ENCODE measurements around the gene TBPL2. TPM values are rescaled to one million over a fixed set of nuclear protein-coding genes. Genes with fewer than 3 reads are reported as not detected.

Gene TBPL2
- total and polyA plus RNA-seq, 4 donors, result not detected

DNA sequence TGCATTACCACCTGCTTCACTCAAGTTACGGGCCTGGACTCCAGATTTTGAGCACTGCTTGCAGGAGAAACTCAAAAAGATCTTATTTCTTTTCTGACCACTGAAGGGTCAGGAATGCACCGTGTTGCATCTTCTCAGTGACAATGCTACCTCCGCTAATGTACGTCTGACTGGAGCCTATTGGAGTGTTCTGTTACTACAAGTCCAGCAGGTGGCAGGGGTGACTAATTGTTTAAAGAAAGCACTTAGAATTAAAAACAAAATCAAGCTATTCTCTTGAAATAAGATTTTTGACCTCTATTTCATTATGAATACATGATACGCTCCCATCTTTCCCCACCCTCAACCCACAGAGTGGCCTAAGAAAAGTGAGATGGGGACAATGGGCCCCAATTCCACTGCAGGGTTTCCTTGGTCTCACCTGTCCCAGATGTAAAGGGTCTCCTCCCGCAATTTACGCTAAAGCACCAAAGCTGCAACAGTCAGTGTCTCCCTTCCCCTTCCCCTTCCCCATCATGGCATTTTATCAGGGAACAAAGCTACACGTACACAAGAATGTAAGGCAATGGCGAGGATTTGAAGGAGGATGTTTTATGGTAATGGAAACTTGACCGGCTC, 2.2 kb downstream of the TBPL2 start:
- no peaks in the 10 kb centered on the region for H3K4me1 ChIP-seq (ENCODE audit: control insufficient read depth in 4 of 4, insufficient read depth in 4 of 4, low read length in 3 of 4)
- H3K27me3 ChIP-seq (ENCODE audit: control insufficient read depth in 4 of 4, insufficient read depth in 4 of 4, low read length in 3 of 4), result no peaks in the 10 kb centered on the region
- no peak overlapping the region for H3K9ac ChIP-seq (ENCODE audit: low read depth in 1 of 2, low read length in 2 of 2)
- no peak overlapping the region for H3K27ac ChIP-seq (ENCODE audit: low read depth in 1 of 2, low read length in 2 of 2)
- 54% methylated on average over 10 of the region's 10 CpGs for WGBS
- TF ChIP-seq, protein P1, sequence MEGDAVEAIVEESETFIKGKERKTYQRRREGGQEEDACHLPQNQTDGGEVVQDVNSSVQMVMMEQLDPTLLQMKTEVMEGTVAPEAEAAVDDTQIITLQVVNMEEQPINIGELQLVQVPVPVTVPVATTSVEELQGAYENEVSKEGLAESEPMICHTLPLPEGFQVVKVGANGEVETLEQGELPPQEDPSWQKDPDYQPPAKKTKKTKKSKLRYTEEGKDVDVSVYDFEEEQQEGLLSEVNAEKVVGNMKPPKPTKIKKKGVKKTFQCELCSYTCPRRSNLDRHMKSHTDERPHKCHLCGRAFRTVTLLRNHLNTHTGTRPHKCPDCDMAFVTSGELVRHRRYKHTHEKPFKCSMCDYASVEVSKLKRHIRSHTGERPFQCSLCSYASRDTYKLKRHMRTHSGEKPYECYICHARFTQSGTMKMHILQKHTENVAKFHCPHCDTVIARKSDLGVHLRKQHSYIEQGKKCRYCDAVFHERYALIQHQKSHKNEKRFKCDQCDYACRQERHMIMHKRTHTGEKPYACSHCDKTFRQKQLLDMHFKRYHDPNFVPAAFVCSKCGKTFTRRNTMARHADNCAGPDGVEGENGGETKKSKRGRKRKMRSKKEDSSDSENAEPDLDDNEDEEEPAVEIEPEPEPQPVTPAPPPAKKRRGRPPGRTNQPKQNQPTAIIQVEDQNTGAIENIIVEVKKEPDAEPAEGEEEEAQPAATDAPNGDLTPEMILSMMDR (IDR thresholded peaks at IDR 0.05; ENCODE audit: low read depth, low read length, missing input control), result peak; percentile 42
- no peak for TF ChIP-seq JUND (IDR thresholded peaks at IDR 0.05)
- TF ChIP-seq RAD21 (IDR thresholded peaks at IDR 0.05), result peak; percentile 67 to 69
- peaks cover 0 to 4% (median 0%) of the 10 kb centered on the region in 4 donors for H3K9me3 ChIP-seq (ENCODE audit: control insufficient read depth in 4 of 4, low read length in 3 of 4)
- H3K4me3 ChIP-seq (ENCODE audit: low read depth in 1 of 3, low read length in 3 of 3), result no peak overlapping the region
- no peak for DNase-seq (ENCODE audit: low spot score)
- no peaks in the 10 kb centered on the region for H3K36me3 ChIP-seq (ENCODE audit: control insufficient read depth in 4 of 4, insufficient read depth in 3 of 4, low read depth in 1 of 4, low read length in 3 of 4)

DNA sequence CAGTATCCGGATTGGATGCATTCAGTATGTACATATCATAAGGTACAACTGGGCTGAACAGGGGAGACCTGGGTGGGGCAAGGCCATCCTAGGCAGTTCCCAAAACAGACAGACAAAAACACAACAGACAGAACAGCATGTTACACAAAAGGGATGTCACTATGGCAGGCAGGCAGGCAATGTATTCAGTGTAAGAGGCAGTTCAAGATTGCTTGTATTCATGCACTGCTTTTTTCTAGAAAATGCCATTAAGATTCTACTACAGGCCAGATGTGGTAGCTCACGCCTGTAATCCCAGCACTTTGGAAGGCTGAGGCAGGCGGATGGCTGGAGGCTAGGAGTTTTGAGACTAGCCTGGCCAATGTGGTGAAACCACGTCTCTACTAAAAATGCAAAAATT, 3.5 kb downstream of the TBPL2 start:
- no peak overlapping the region for H3K9ac ChIP-seq (ENCODE audit: low read depth in 1 of 2, low read length in 2 of 2)
- TF ChIP-seq JUND (IDR thresholded peaks at IDR 0.05), result no peak
- H3K4me3 ChIP-seq (ENCODE audit: low read depth in 1 of 3, low read length in 3 of 3), result no peak overlapping the region
- H3K27ac ChIP-seq (ENCODE audit: low read depth in 1 of 2, low read length in 2 of 2), result no peak overlapping the region
- no peaks in the 10 kb centered on the region for H3K27me3 ChIP-seq (ENCODE audit: control insufficient read depth in 4 of 4, insufficient read depth in 4 of 4, low read length in 3 of 4)
- no peaks in the 10 kb centered on the region for H3K4me1 ChIP-seq (ENCODE audit: control insufficient read depth in 4 of 4, insufficient read depth in 4 of 4, low read length in 3 of 4)
- H3K36me3 ChIP-seq (ENCODE audit: control insufficient read depth in 4 of 4, insufficient read depth in 3 of 4, low read depth in 1 of 4, low read length in 3 of 4), result no peaks in the 10 kb centered on the region
- 89% methylated on average over 4 of the region's 4 CpGs for WGBS
- peaks cover 0 to 4% (median 0%) of the 10 kb centered on the region in 4 donors for H3K9me3 ChIP-seq (ENCODE audit: control insufficient read depth in 4 of 4, low read length in 3 of 4)
- no peak for DNase-seq (ENCODE audit: low spot score)

DNA sequence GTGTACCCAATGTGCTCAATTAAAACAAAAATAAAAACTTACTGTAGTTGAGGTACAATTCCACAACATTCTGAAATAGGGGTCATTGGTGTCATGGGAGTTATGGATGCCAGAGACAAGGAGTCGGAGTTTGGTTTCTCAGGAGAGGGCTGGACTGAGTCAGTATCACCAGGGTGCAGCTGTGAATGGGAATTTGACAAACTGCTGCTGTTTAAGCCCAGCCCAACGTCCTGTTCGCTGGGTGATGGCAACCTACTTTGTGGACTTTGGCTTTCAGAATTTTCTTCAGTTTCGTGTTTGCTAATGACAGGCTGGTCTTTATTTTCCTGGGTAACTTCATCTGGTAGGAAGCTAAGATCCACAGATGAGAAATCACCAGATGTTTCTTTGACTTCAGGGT, 3.9 kb downstream of the TBPL2 start:
- Histone ChIP-seq H3K4me1 (ENCODE audit: control insufficient read depth in 4 of 4, insufficient read depth in 4 of 4, low read length in 3 of 4) (no peaks in the 10 kb centered on the region), H3K4me3 (ENCODE audit: low read depth in 1 of 3, low read length in 3 of 3) (no peak overlapping the region), H3K36me3 (ENCODE audit: control insufficient read depth in 4 of 4, insufficient read depth in 3 of 4, low read depth in 1 of 4, low read length in 3 of 4) (no peaks in the 10 kb centered on the region), H3K9ac (ENCODE audit: low read depth in 1 of 2, low read length in 2 of 2) (no peak overlapping the region), H3K27ac (ENCODE audit: low read depth in 1 of 2, low read length in 2 of 2) (no peak overlapping the region), H3K9me3 (ENCODE audit: control insufficient read depth in 4 of 4, low read length in 3 of 4) (peaks cover 0 to 4% (median 0%) of the 10 kb centered on the region in 4 donors), H3K27me3 (ENCODE audit: control insufficient read depth in 4 of 4, insufficient read depth in 4 of 4, low read length in 3 of 4) (no peaks in the 10 kb centered on the region)
- TF ChIP-seq SP1 (IDR thresholded peaks at IDR 0.05) (no peak), GABPA (IDR thresholded peaks at IDR 0.05 in 1 of 2, conservative IDR thresholded peaks at IDR 0.05 in 1 of 2) (no peak), RXRA (IDR thresholded peaks at IDR 0.05) (no peak), EGR1 (IDR thresholded peaks at IDR 0.05; ENCODE audit: low read depth in 2 of 2) (no peak), YY1 (IDR thresholded peaks at IDR 0.05) (no peak)
- TF ChIP-seq, protein P1 (IDR thresholded peaks at IDR 0.05; ENCODE audit: low read depth, low read length, missing input control), result no peak
- WGBS, result 43% methylated on average over 4 of the region's 4 CpGs
- no peak for DNase-seq (ENCODE audit: low spot score)

DNA sequence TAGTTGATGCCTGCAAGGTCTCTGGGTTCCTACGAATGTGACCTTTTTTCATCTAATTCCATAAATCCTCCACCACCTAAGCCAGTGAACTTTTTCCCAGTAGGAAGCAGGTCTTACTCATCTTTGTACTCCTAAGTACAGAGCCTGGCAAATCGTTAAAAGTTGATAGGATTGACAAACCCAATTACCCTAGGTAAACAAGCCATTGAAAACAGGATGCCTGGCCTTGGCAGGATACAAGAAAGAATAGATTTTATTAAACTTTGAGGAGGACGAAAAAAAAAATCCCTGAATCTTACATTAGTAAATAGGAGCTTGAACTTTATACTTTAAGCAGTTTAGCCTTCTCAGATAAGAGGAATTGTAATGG, 5.6 kb downstream of the TBPL2 start:
- 16% methylated on average over 3 of the region's 3 CpGs for WGBS
- H3K36me3 ChIP-seq (ENCODE audit: control insufficient read depth in 4 of 4, insufficient read depth in 3 of 4, low read depth in 1 of 4, low read length in 3 of 4), result no peaks in the 10 kb centered on the region
- no peak overlapping the region for H3K9ac ChIP-seq (ENCODE audit: low read depth in 1 of 2, low read length in 2 of 2)
- no peaks in the 10 kb centered on the region for H3K27me3 ChIP-seq (ENCODE audit: control insufficient read depth in 4 of 4, insufficient read depth in 4 of 4, low read length in 3 of 4)
- H3K27ac ChIP-seq (ENCODE audit: low read depth in 1 of 2, low read length in 2 of 2), result no peak overlapping the region
- no peak overlapping the region for H3K4me3 ChIP-seq (ENCODE audit: low read depth in 1 of 3, low read length in 3 of 3)
- DNase-seq (ENCODE audit: low spot score), result no peak
- no peaks in the 10 kb centered on the region for H3K9me3 ChIP-seq (ENCODE audit: control insufficient read depth in 4 of 4, low read length in 3 of 4)
- TF ChIP-seq HNF4A (conservative IDR thresholded peaks at IDR 0.05), result peak; percentile 9 to 14
- no peak for TF ChIP-seq EGR1 (IDR thresholded peaks at IDR 0.05; ENCODE audit: low read depth in 2 of 2)
- no peaks in the 10 kb centered on the region for H3K4me1 ChIP-seq (ENCODE audit: control insufficient read depth in 4 of 4, insufficient read depth in 4 of 4, low read length in 3 of 4)
